T-helper 9 cell (primary cell): ENCODE data around the gene ICA1.
"Not testable (repeated sequence)": the region's sequence is repeated elsewhere in the genome, so short reads cannot be mapped to it uniquely, and the experiment has no call there.

Experiments
- DNase-seq: peaks from one replicate; pipeline ENCODE4 v3.0.0-alpha.2; 2020

The ICA1 gene

DNA sequence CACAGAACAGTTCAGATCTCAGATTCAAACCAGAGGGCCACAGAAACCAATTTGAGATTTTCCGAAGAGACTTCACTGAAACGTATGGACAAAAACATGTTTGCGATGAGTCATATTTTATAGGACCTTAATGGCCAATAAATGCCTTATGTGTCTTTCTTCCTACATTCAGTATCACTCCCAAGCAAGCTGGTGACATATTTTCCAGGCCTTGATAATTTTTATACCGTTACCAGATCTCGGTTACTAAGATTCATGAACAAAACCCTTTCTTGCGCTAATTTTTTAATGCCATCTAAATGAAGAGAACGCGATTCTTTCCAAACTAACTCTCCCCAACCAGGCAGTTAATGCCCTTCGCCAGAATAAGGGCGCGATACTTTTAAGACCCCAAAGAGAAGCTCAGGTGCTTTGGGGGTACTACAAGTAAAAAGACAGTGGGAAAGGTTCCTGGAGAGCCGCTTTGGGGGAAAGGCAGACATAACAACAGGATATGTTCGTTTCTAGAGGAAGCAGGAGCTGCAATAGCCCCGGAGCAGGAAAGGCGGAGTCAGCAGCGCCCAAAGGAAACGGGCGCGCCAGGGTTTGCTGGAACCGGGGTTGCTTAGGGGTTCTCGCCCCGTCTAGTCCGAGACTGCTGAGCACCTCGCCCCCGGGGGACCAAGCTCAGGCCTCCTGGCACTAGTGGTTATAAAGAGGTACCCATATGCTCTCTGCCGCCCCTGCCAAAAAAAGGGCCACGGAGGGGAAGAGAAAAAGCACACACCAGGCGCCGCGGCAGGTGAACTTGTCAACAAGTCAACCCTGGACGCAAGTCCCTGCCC lies 884 bp downstream of the ICA1 start:
- no peak for DNase-seq

DNA sequence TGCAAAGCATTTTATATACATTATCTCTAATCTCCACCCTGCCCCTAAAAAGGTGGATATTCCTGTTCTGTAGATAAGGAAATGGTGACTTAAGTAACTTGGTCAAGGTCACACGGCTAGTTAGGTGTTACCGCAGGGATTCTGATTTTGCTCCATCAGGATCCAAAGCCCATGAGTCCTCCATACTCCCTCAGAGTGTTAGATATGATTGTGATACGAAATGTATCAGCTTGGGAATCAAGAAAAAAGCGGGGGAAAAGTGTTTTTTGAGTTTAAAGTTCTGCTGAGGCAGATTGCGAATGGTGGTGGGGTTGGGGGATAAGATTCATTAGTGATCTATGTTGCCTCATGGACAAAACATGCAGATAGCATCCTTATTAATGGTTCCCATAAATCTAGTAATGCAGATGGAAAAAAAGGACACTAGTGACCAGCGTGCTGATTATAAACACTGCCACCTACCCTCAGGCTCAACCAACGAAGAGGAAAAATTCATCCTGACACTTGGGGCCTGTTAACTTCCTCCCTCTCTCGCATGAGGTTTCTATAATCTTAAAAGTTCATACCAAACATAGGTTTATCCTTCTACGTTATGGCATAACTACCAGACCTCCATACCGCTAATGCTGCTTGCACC lies 2.3 kb downstream of the ICA1 start:
- DNase-seq, result no peak

DNA sequence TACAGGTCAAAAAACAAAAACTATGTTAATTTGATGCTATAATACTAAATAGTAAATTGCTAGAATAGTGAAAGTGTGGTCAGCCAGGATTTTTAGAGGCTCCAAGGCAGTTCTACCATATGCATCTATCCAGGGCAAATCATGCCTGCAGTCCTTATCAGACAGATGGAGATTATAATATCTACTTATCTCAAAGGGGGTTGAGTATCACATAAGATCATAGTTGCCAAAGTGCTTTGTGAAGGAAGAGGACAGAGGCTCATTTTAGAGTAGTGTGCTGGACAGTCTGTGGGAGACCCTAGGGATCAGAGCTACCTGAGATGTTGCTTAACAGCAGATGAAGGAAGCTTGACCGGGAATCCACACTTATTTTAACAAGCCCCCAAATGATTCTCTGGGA lies 3.2 kb downstream of the ICA1 start:
- DNase-seq, result no peak

DNA sequence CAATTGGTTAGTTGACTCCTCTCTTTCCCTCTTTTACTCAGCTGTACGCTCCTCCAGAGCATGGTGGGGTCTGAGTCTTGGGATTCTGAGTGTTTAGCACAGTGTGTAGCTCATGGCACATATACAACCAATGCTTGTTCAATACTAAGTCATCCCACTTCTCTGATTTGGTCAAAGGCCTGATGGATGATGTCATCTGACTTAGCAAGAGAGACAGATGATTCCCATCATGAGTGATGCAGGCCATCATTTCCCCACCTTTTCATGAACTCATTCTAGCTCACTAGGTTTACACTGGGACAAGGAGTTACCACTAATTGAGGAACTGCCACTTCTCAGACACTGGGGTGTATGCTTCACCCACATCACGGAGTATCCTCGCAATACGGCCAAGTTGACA lies 3.8 kb downstream of the ICA1 start:
- DNase-seq, result no peak

DNA sequence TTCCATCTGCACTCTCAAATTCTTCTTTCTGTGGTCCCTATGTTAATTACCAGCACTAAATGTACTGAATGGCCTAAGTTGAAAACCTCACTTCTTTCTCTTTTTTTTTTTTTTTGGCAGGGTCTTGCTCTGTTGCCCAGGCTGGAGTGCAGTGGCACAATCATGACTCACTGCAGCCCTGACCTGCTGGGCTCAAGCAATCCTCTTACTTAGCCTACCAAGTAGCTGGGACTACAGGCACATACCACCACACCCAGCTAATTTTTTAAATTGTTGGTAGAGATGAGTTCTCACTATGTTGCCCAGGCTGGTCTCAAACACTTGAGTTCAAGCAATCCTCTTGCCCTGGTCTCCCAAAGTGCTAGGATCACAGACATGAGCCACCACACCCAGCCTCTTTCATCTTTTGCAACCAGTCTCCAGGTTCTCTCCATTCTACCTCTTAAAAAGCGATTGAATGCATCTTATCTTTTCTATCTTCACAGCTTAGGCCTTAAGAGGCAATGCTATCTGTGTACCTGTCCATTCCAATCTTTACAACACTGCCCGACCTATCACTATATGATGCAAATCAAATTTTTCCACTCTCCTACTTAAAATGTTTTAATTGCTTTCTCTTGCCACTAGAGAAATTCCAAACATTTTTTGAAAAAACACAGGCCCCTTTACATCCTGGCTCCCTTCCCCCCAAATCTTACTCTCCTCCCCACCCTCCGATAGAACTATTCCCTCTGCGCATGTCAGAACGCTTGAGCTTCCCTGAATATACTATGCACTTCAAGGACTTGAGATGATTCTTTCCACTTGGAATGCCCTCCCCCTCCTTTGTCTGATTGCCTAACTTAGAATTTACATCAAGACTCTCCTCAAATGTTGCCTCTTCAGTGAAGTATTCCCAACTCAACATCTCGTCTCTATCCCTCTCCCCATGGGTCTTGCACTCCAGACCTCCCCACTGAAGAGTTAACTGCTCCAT lies 6.0 kb downstream of the ICA1 start:
- DNase-seq, result no peak

DNA sequence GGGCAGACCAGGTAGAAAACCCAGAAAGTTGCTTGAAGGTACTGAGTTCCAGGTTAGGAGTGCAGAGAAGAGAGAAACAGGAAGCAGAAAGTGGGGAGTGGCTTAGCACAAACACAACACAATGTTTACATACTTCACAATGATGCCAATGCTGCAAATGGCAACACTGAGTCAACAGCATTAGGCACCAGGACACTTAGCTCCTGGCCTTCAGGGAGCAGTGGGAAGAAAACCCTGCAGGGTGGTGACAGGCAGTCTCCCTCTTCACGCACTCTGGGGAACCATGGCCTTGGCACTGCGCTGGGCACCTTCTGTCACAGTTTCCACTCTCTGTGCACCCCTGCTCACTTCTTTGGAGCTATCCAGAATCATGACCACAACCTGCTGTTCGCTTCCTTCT lies 7.3 kb downstream of the ICA1 start:
- no peak for DNase-seq

DNA sequence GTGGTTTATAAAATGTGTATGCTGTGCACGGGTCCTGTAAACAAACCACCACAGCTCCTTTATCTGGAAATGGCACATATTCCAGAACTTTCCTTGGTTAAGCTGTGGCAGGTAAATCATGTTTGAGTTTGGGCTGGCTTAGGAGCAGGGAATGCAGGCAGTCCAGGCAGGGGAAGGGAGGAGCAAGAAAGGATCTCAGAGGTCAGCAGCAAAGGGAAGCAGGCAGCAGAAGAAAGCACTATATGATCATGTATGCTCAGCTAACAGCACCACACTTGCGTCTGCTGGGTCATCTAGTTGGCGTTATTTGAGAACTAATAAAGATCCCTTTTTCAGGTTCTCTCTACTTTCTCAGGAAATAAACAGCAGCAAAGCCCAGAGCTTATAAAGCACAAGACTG lies 7.8 kb downstream of the ICA1 start:
- DNase-seq, result no peak

DNA sequence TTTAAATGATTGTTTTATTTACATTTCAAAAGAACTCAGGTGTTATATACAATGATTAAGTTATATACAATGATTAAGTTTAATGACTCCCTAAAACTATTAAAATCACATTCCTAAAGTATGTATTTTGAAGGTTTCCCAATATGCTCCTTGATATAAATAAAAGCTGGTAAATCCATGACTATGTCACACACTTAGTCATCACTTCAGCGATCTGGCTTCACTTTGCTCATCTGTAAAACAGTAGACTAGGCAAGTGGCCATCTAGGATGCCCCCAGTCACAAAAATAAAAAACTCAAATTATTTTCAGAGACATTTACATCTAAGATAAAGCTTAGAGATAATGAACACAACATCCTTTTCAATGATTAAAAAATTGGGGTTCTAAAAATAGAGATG lies 10.8 kb downstream of the ICA1 start:
- DNase-seq, result no peak

DNA sequence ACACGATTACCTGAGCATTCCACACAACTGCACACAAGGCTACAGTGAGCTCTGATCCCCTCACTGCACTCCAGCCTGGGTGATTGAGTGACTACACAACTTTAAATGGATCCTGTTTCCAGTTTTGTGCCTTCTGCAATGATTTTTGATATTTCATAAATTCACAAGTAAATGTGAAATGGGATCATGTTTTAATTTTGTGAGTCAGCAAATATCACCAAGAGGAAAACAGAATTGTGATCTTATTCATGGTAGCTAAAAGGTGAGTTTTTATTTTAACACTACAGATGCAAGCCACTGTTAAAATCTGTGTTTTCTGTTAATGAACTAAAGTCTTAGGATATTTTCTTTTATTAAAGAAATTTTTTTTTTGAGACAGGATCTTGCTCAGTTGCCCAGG lies 11.4 kb downstream of the ICA1 start:
- DNase-seq, result no peak

DNA sequence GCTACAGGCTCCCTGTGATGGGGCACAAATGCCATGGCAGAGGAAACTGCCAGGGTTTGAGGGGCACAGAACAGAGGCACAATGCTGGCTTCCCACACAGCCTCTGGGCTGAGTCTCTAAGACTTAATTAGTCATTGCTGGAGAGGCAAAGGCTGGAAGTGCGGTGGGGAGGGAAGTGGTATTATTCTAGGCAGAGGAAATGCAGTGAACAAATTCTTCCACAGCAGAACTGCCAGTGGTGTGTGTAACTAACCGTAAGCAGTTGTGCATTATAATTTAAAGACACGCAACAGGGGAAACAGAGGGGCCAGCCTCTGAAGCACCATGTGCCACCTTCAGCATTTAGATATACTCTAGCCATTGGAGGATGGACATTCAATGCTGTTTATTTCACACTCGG lies 12.8 kb downstream of the ICA1 start:
- no peak for DNase-seq

DNA sequence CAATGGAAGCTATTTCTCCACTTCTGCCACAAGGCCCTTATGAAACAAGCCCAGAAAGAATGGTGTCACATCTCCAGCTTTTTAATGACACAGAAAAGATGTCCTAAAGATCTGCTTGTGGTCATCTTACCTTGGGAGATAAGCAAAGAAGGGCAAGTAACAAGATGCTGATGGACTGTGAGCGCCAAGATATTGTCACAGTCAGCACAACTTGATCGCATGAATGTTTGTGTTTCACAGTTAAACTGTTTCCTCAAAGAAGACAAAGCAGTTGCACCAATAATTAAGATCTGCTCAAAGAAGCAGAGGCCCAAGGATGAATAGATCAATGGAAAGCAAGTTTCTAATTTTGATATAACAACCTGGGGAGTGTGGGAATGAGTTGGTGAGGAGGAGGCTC lies 15.9 kb downstream of the ICA1 start:
- DNase-seq, result no peak

DNA sequence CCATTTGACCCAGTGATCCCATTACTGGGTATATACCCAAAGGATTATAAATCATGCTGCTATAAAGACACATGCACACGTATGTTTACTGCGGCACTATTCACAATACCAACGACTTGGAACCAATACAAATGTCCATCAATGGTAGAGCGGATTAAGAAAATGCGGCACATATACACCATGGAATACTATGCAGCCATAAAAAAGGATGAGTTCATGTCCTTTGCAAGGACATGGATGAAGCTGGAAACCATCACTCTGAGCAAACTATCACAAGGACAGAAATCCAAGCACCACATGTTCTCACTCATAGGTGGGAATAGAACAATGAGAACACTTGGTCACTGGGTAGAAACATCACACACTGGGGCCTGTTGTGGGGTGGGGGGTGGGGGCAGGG lies 16.9 kb downstream of the ICA1 start:
- not testable (repeated sequence) for DNase-seq

DNA sequence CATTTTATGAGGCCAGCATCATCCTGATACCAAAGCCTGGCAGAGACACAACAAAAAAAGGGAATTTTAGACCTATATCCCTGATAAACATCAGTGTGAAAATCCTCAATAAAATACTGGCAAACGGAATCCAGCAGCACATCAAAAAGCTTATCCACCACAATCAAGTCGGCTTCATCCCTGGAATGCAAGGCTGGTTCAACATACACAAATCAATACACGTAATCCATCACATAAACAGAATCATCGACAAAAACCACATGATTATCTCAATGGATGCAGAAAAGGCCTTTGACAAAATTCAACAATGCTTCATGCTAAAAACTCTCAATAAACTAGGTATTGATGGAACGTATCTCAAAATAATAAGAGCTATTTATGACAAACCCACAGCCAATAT lies 18.9 kb downstream of the ICA1 start:
- DNase-seq, result not testable (repeated sequence)

DNA sequence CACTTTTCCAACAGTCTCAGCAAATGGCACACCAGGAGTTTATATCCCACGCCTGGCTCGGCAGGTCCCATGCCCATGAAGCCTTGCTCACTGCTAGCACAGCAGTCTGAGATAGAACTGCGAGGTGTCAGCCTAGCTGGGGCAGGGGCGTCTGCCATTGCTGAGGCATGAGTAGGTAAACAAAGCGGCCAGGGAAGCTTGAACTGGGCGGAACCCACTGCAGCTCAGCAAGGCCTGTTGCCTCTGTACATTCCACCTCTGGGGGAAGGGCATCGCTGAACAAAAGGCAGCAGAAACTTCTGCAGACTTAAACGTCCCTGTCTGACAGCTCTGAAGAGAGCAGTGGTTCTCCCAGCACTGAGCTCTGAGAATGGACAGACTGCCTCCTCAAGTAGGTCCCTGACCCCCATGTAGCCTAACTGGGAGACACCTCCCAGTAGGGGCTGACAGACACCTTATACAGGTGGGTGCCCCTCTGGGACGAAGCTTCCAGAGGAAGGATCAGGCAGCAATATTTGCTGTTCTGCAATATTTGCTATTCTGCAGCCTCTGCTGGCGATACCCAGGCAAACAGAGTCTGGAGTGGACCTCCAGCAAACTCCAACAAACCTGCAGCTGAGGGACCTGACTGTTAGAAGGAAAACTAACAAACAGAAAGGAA lies 22.1 kb downstream of the ICA1 start:
- not testable (repeated sequence) for DNase-seq

DNA sequence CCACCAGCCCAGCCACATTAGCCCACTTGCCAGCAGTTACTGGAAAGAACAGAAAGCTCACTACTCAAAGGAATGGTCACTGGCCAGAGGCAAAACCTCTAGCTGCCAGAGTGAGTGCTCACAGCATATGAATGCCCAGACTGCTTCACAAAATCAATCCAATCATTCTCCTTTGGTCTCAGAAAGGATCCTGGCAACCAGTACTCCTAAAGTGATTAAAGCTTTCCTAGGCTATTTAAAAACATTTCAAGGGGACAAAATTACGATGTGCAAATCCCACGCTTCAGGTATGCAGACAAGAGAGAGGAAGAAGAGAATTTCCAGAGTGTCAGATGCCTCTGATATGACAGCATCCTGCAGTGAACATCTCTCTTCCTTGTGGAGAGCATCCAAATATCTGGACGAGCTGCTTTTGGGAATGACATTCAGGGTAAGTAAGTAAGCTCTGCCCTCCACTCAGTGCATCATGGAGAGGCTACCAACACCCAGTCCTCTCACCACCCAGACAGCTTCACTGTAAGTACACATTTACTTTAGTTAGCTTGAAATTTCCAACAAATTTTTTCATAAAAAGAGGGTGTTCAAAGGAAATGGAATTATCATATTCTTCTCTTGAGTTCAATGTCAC lies 25.1 kb downstream of the ICA1 start:
- no peak for DNase-seq

DNA sequence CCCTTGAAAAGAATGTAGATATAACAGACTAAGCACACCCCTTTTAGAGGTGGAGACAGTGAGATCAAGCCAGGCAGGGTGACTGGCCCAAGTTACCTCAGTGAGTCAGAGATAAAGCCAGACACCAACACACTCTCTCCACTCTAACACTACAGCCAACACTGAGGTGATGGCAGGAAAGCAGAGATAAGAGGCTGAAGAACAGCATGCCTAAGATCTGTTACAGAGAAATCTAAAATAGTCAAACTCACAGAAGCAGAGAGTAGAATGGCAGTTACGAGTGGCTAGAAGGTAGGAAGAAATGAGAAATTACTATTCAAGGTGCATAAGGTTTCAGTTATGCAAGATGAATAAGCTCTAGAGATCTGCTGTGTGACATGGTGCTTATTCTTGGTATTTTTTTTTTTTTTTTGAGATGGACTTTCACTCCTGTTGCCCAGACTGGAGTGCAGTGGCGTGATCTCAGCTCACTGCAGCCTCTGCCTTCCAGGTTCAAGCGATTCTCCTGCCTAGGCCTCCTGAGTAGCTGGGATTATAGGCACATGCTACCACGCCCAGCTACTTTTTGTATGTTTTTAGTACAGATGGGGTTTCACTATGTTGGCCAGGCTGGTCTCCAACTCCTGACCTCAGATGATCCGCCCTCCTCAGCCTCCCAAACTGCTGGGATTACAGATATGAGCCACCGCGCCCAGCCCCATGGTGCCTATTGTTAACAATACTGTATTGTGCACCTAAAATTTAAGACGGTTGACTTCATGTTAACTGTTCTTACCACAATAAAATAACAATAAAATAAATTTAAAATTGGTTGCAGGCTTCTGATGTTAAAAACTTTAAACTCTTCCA lies 28.7 kb downstream of the ICA1 start:
- no peak for DNase-seq

DNA sequence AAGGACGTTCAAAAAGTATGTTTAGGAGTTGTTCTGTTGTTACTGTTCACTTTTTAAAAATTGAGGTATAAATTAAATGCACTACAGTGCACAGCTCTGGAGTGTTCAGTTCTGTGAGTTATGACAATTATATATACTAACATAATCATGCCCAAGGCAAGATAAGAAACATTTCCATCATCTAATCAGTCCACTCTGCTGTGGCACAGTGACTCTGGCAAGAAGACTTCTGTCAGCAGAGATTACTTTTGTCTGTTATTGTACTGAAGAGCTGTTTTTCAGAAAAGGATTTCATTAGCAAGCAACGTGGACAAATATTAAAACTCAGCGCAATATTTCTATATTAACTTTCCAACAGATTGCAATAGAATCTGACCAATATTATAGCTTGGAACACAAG lies 32.0 kb downstream of the ICA1 start:
- DNase-seq, result no peak

DNA sequence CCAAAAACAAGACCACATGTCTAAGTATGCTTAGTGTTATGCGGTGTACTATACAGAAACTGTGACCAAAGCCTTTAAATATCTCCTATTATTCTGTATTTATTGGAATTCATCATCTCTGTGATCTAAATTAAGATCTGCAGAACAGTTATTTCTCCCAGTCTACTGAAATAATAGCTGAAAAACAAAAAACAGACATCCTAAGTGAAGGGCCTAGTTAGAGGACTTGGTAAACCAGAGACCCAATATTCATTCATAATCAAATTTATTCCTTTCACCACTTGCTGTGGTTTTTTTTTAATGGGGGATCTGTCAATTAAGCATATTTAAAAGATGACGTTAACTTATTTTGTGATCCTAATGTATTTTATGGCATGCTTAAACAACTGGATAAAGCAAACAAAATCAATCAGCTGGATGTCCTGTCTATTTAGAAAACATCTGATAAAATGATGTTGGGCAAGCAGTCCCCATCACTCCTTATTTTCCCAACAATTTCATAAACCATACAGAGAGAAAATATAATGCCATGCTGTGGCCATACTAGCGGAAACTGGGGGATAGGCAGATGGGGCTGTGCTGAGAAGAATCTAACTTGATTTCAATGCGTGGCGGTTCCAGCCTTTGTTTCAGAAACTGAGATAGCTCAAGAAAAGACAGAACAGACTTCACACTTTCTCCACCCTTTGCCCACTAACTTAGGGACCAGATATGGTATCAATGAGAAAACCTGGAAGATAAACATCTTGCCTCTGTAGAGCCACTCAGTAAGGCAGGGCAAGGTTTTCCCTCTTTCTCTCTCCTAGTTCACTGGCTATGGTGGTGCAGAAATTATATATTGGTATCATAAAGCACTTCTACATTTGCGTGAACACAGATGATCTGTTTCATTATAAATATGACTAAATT lies 32.9 kb downstream of the ICA1 start:
- DNase-seq, result no peak

DNA sequence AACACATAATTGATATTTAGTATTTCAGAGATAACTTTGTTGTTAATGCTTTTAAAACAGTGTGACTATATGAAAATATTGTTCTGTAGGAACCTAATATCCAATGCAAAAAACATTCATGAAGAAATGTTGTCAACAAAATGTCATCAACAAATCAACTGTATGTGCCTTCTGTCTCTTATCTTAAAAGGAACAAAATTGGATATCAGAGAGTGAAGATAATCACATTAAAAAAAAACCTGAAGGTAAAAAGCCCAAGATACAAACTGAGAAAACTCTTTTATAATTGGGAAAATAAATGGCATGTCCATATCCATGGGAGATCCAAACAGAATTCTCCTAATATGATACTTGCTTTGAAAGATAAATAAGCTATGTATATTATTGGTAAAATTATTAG lies 33.9 kb downstream of the ICA1 start:
- DNase-seq, result no peak

DNA sequence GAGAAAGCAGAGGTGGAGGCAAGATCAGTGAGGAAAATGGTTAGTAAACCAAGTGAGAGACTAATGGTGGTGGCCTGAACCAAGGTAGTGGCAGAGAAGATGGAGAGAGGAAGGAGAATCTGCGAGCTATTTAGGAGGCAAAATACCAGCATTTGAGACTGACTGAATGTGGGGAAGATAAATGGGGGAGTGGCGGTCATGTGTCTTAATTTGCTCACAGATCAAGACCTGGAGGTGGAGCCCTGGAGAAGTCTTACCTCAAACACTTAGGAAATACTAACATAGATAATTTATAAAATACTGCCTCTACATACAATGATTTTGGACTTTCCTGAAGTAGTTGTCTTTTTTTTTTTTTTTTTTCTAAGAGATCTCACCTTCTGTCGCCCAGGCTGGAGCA lies 34.7 kb downstream of the ICA1 start:
- DNase-seq, result no peak
